HG03520 (cell line): ENCODE data around the gene TFPI.
"Not testable (repeated sequence)": the region's sequence is repeated elsewhere in the genome, so short reads cannot be mapped to it uniquely, and the experiment has no call there.

Experiments used
- ATAC-seq: cut with Tn5 transposase; IDR thresholded peaks from one replicate; pipeline ENCODE4 v1.9.1; 2021; ENCODE audit warnings: mild to moderate bottlenecking, moderate library complexity; ENCODE audit not compliant: unreplicated experiment

TFPI gene

GRCh38 chr2:187554011-187554703 lies at the start of gene TFPI:
TFPI (minus strand) TSS chr2:187554435; CDS start chr2:187503768, 50,667 bp downstream.
- ATAC-seq, result no peak

- no peak for ATAC-seq
Measured at GRCh38 chr2:187594801-187595200, 40.6 kb upstream of the TFPI start.

GRCh38 chr2:187593697-187594096 lies 39.5 kb upstream of the TFPI start:
- ATAC-seq, result no peak

GRCh38 chr2:187593098-187593497 lies 38.9 kb upstream of the TFPI start:
- no peak for ATAC-seq

- no peak for ATAC-seq
Measured at GRCh38 chr2:187590175-187590574, 35.9 kb upstream of the TFPI start.

- ATAC-seq, result peak; percentile 77
Measured at GRCh38 chr2:187586011-187586641, 31.9 kb upstream of the TFPI start.

GRCh38 chr2:187581125-187581896 lies 27.1 kb upstream of the TFPI start:
- peak; percentile 54 for ATAC-seq

GRCh38 chr2:187580462-187581124 lies 26.4 kb upstream of the TFPI start:
- ATAC-seq, result peak; percentile 47

GRCh38 chr2:187577310-187577709 lies 23.1 kb upstream of the TFPI start:
- no peak for ATAC-seq

- no peak for ATAC-seq
Measured at GRCh38 chr2:187576906-187577305, 22.7 kb upstream of the TFPI start.

GRCh38 chr2:187575751-187576067 lies 21.5 kb upstream of the TFPI start:
- no peak for ATAC-seq

- ATAC-seq, result no peak
Measured at GRCh38 chr2:187574969-187575750, 20.9 kb upstream of the TFPI start.

- no peak for ATAC-seq
Measured at GRCh38 chr2:187573722-187574121, 19.5 kb upstream of the TFPI start.

GRCh38 chr2:187571996-187572395 lies 17.8 kb upstream of the TFPI start:
- ATAC-seq, result not testable (repeated sequence)

GRCh38 chr2:187569571-187569970 lies 15.3 kb upstream of the TFPI start:
- ATAC-seq, result no peak

GRCh38 chr2:187569042-187569441 lies 14.8 kb upstream of the TFPI start:
- ATAC-seq, result no peak

- ATAC-seq, result no peak
Measured at GRCh38 chr2:187567126-187567525, 12.9 kb upstream of the TFPI start.

GRCh38 chr2:187566712-187567111 lies 12.5 kb upstream of the TFPI start:
- ATAC-seq, result no peak

- no peak for ATAC-seq
Measured at GRCh38 chr2:187566266-187566665, 12.0 kb upstream of the TFPI start.

GRCh38 chr2:187565618-187566017 lies 11.4 kb upstream of the TFPI start:
- ATAC-seq, result not testable (repeated sequence)

- not testable (repeated sequence) for ATAC-seq
Measured at GRCh38 chr2:187556493-187556892, 2.3 kb upstream of the TFPI start.
